NCI-H345 treated with DMSO at 0.1 percent for 48 hours (cell line): ENCODE results near the gene LDLRAD4.
"Not testable (repeated sequence)": the region's sequence is repeated elsewhere in the genome, so short reads cannot be mapped to it uniquely, and the experiment has no call there.

Source experiments
- DNase-seq: peaks from one replicate; lab custom pipeline; 2025; ENCODE audit not compliant: unreplicated experiment; lab: John Stamatoyannopoulos, UW

LDLRAD4 gene

GRCh38 chr18:13245481-13246000 is 27.0 kb downstream of the LDLRAD4 start:
- peak; percentile 52 for DNase-seq

- no peak for DNase-seq
These were observed 27.6 kb downstream of the LDLRAD4 start for GRCh38 chr18:13246121-13246520.

GRCh38 chr18:13246591-13246990 is 28.0 kb downstream of the LDLRAD4 start:
- DNase-seq, result no peak

GRCh38 chr18:13247506-13247905 is 28.9 kb downstream of the LDLRAD4 start:
- no peak for DNase-seq

- DNase-seq, result no peak
These were observed 34.3 kb downstream of the LDLRAD4 start for GRCh38 chr18:13252686-13253410.

- no peak for DNase-seq
These were observed 35.5 kb downstream of the LDLRAD4 start for GRCh38 chr18:13253786-13254688.

- DNase-seq, result no peak
These were observed 36.7 kb downstream of the LDLRAD4 start for GRCh38 chr18:13254971-13255927.

GRCh38 chr18:13256444-13257305 is 38.1 kb downstream of the LDLRAD4 start:
- peak; percentile 1 for DNase-seq

- no peak for DNase-seq
These were observed 38.9 kb downstream of the LDLRAD4 start for GRCh38 chr18:13257361-13257980.

GRCh38 chr18:13258921-13259320 is 40.4 kb downstream of the LDLRAD4 start:
- no peak for DNase-seq

- no peak for DNase-seq
These were observed 41.1 kb downstream of the LDLRAD4 start for GRCh38 chr18:13259701-13260100.

GRCh38 chr18:13260197-13260934 is 41.8 kb downstream of the LDLRAD4 start:
- no peak for DNase-seq

- no peak for DNase-seq
These were observed 42.5 kb downstream of the LDLRAD4 start for GRCh38 chr18:13260935-13261640.

GRCh38 chr18:13261661-13262357 is 43.2 kb downstream of the LDLRAD4 start:
- DNase-seq, result no peak

- DNase-seq, result not testable (repeated sequence)
These were observed 43.8 kb downstream of the LDLRAD4 start for GRCh38 chr18:13262358-13262680.

- DNase-seq, result no peak
These were observed 44.5 kb downstream of the LDLRAD4 start for GRCh38 chr18:13262839-13263691.
